Right atrium auricular region (tissue), 2 donors: ENCODE data around the gene TBPL2. TPM values are rescaled to one million over a fixed set of nuclear protein-coding genes. Genes with fewer than 3 reads are reported as not detected.
"Not testable (repeated sequence)": the region's sequence is repeated elsewhere in the genome, so short reads cannot be mapped to it uniquely, and the experiment has no call there.

ENCODE experiments used
- DNase-seq: peaks from one replicate; pipeline ENCODE4 v3.0.0-alpha.2; 2019; ENCODE audit warnings: low spot score
- H3K27ac ChIP-seq, 2 donors: fragments of 200-600 bp; sonication (generic); 1 replicate in 1 of 2; 2 replicates in 1 of 2; pipeline ENCODE4 v1.5.1; 2016 to 2019
- H3K27me3 ChIP-seq, 2 donors: fragments of 200-600 bp; sonication (generic); one replicate each; pipeline versions ENCODE4 v1.5.1 to v1.6.0; 2017 to 2019
- H3K36me3 ChIP-seq: fragments of 200-600 bp; sonication (generic); one replicate; pipeline ENCODE4 v1.5.1; 2016
- H3K4me1 ChIP-seq, 2 donors: fragments of 200-600 bp; sonication (generic); one replicate each; pipeline versions ENCODE4 v1.5.1 to v1.6.0; 2017 to 2019
- H3K4me3 ChIP-seq, 2 donors: fragments of 200-600 bp; sonication (generic); 1 replicate in 1 of 2; 2 replicates in 1 of 2; pipeline ENCODE4 v1.5.1; 2017 to 2019; ENCODE audit warnings: mild to moderate bottlenecking in 1 of 2, moderate library complexity in 1 of 2
- H3K9me3 ChIP-seq, 2 donors: fragments of 200-600 bp; sonication (generic); one replicate each; pipeline ENCODE4 v1.5.1; 2019
- CTCF ChIP-seq, 2 donors: fragments of 200-600 bp; sonication (generic); IDR thresholded peaks; one replicate each; pipeline ENCODE4 v1.5.1; 2019; ENCODE audit warnings: antibody characterized with exemption in 2 of 2
- total RNA-seq, 2 donors: library from RNA; depleted of rRNA; stranded (reverse); fragments of >200 nt; gene quantifications; one replicate each; pipeline ENCODE4 v1.1.0, GENCODE V29; 2016

TBPL2 gene
- not detected for total RNA-seq

GRCh38 chr14:55440385-55440784 lies at the start of gene TBPL2:
Gene TBPL2 (minus strand): TSS chr14:55440616. CDS start chr14:55440449, 167 bp downstream.
- Histone ChIP-seq H3K36me3 (no peaks in the 10 kb centered on the region), H3K9me3 (no peaks in the 10 kb centered on the region), H3K27me3 (no peaks in the 10 kb centered on the region), H3K4me1 (no peaks in the 10 kb centered on the region), H3K27ac (no peak within 1 kb of the TSS), H3K4me3 (no peak within 1 kb of the TSS)
- peak in 1 of 2 donors; percentile 25 for TF ChIP-seq CTCF (IDR thresholded peaks at IDR 0.05)
- DNase-seq = no peak

DNA sequence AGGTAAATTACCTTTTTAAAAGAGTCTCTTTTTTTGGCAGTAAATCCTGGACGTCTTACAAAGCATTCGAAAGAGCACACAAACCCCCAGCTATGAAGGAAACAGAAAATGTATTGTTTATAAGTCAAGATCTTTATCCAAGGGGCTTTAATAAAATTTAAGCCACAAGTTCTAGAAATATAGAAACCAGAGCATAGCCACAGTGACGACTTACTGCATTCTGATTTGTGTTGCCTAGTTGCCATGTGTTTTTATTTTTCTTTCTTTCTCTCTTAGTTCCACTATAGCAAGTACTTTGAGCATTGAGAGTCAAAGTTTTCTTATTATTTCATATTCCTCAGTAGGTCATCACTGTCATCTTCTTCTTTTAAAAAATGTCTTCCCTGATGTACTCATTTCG lies 47.8 kb upstream of the TBPL2 start:
- Histone ChIP-seq H3K9me3 (no peaks in the 10 kb centered on the region), H3K27me3 (no peaks in the 10 kb centered on the region), H3K4me3 (no peak overlapping the region), H3K4me1 (no peaks in the 10 kb centered on the region), H3K36me3 (no peaks in the 10 kb centered on the region), H3K27ac (no peak overlapping the region)
- DNase-seq = no peak
- TF ChIP-seq CTCF (IDR thresholded peaks at IDR 0.05) = no peak

DNA sequence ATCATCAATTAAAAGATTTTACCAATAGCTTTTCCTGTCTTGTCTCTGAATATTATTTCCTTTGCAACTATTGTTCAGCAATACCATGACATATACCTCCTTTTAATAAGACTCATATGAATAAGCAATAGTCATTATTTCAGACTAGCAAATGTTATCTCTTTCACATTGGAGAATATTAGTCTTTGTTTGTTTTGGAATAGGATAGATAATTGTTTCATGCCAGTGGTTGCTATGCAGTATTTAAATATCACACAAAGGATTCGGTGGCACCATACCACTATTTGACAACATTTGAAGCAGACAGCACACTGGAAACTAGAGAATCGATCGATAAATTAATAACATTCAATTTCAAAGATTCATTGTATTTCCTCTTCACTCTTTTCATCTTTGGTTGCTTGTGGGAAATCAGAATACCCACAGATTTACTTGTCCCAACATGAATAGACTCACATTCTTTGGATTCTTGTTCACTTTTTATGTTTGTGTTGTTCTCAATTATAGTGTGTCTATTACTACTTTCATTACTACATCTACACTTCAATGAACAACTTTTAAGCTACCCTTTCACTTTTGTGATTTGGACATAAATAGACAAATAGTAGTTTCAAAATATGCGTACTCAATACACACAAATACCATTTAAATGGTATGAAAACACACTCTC lies 42.7 kb upstream of the TBPL2 start:
- Histone ChIP-seq H3K27me3 (no peaks in the 10 kb centered on the region), H3K27ac (no peak overlapping the region), H3K36me3 (no peaks in the 10 kb centered on the region), H3K4me1 (no peaks in the 10 kb centered on the region), H3K4me3 (no peak overlapping the region), H3K9me3 (no peaks in the 10 kb centered on the region)
- no peak for TF ChIP-seq CTCF (IDR thresholded peaks at IDR 0.05)
- no peak for DNase-seq

DNA sequence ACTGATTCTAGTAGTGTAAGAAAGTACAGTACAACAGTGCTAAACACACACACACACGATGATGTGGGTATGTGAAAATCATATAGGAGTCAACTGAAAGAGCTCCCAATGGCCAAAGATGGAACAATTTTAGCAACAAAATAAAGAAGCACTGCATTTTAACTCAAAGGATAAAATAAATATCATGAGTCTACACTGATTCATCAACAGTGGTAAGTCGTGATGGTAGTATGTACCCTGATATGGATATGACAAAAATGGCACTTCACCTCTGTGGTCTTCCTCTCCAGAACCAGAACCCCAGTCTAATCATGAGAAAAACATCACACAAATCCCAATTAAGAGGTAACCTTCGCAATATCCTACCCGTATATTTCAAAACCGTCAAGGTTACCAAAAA lies 41.4 kb upstream of the TBPL2 start:
- TF ChIP-seq CTCF (IDR thresholded peaks at IDR 0.05) = no peak
- no peaks in the 10 kb centered on the region for H3K27me3 ChIP-seq
- no peaks in the 10 kb centered on the region for H3K36me3 ChIP-seq
- no peak overlapping the region for H3K27ac ChIP-seq
- H3K9me3 ChIP-seq = no peaks in the 10 kb centered on the region
- no peaks in the 10 kb centered on the region for H3K4me1 ChIP-seq
- no peak overlapping the region for H3K4me3 ChIP-seq
- no peak for DNase-seq

DNA sequence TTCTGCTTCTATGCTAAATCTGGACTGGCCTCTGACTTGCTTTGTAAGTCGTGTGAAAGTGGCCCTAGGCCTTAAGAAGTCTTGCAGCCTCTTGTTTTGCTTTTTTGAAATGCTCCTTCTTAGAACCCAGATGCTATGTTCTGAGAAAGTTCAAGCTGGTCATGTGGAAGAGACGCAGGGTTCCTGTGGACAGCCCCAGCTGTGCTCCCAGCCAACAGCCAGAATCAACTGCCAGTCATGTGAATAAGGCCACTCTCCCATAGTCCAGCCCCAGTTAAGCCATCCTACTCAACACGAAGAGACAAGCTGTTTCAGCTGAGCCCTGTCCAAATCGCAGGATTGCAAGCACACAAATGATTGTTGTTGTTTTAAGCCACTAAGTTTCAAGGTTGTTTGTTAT lies 37.3 kb upstream of the TBPL2 start:
- no peak for DNase-seq
- TF ChIP-seq CTCF (IDR thresholded peaks at IDR 0.05) = no peak
- Histone ChIP-seq H3K4me3 (no peak overlapping the region), H3K36me3 (no peaks in the 10 kb centered on the region), H3K4me1 (no peaks in the 10 kb centered on the region), H3K27ac (no peak overlapping the region), H3K27me3 (no peaks in the 10 kb centered on the region), H3K9me3 (no peaks in the 10 kb centered on the region)

GRCh38 chr14:55476448-55476847 lies 36.0 kb upstream of the TBPL2 start:
- H3K4me3 ChIP-seq, H3K27ac ChIP-seq, H3K36me3 ChIP-seq, H3K9me3 ChIP-seq, DNase-seq, H3K4me1 ChIP-seq, H3K27me3 ChIP-seq: not testable (repeated sequence)
